ENCODE measurements around the gene GALNTL6.

GALNTL6 gene

DNA sequence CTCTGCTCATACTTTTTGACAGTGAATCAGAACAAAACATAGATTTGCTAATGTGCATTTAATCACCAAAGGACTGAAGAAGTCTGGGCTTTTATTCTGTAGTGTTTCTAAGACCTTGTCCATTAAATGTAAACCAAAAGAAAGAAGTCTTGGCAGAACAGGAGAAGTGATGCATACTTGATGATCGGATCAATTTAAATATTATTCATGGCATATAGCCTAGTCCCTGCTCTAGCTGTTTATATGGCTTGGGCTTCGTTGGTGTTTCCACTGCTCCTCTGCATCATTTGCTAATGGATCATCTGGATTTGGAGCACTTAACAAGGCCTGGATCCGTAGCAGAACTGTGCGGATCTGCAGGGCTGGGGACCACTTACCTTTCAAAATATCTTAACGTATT is 566.6 kb downstream of the GALNTL6 start:
- Histone ChIP-seq H3K4me1 (ENCODE audit: insufficient read depth, poor library complexity, severe bottlenecking) (no peaks in the 10 kb centered on the region), H3K27ac (ENCODE audit: poor library complexity, severe bottlenecking) (no peak overlapping the region), H3K27me3 (ENCODE audit: insufficient read depth, poor library complexity, severe bottlenecking) (no peaks in the 10 kb centered on the region), H3K9me3 (ENCODE audit: severe bottlenecking) (no peaks in the 10 kb centered on the region), H3K36me3 (ENCODE audit: low read depth) (no peaks in the 10 kb centered on the region), H3K4me3 (ENCODE audit: severe bottlenecking) (no peak overlapping the region)
- TF ChIP-seq, protein P1, sequence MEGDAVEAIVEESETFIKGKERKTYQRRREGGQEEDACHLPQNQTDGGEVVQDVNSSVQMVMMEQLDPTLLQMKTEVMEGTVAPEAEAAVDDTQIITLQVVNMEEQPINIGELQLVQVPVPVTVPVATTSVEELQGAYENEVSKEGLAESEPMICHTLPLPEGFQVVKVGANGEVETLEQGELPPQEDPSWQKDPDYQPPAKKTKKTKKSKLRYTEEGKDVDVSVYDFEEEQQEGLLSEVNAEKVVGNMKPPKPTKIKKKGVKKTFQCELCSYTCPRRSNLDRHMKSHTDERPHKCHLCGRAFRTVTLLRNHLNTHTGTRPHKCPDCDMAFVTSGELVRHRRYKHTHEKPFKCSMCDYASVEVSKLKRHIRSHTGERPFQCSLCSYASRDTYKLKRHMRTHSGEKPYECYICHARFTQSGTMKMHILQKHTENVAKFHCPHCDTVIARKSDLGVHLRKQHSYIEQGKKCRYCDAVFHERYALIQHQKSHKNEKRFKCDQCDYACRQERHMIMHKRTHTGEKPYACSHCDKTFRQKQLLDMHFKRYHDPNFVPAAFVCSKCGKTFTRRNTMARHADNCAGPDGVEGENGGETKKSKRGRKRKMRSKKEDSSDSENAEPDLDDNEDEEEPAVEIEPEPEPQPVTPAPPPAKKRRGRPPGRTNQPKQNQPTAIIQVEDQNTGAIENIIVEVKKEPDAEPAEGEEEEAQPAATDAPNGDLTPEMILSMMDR (IDR thresholded peaks at IDR 0.05; ENCODE audit: poor library complexity, severe bottlenecking) = no peak
- ATAC-seq (ENCODE audit: low read depth) (no peak), DNase-seq (ENCODE audit: low spot score) (no peak)

DNA sequence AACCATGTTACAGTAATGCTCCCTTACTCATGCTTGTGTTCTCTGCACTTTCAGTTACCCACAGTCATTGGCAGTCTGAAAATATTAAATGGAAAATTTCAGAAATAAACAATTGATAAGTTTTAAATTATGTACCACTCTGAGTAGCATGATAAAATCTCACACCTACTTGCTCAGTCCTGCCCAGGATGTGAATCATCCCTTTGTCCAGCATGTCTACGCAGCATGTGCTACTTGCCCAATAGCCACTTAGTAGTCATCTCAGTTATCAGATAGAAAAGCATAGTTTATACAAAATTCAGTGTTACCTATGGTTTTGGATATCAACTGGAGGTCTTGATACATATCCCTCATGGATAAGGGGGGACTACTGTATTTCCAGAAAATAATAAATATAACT is 577.1 kb downstream of the GALNTL6 start:
- DNase-seq (ENCODE audit: low spot score) = peak; percentile 69
- TF ChIP-seq, protein P1 (IDR thresholded peaks at IDR 0.05; ENCODE audit: poor library complexity, severe bottlenecking) = no peak
- Histone ChIP-seq H3K36me3 (ENCODE audit: low read depth) (peaks cover 6% of the 10 kb centered on the region; the same call in 1 of the 2 replicates), H3K27ac (ENCODE audit: poor library complexity, severe bottlenecking) (peak overlapping the region; percentile 47), H3K9me3 (ENCODE audit: severe bottlenecking) (peaks cover 2% of the 10 kb centered on the region), H3K27me3 (ENCODE audit: insufficient read depth, poor library complexity, severe bottlenecking) (no peaks in the 10 kb centered on the region), H3K4me1 (ENCODE audit: insufficient read depth, poor library complexity, severe bottlenecking) (peaks cover 17% of the 10 kb centered on the region), H3K4me3 (ENCODE audit: severe bottlenecking) (no peak overlapping the region)
- ATAC-seq (ENCODE audit: low read depth) = peak; percentile 100

DNA sequence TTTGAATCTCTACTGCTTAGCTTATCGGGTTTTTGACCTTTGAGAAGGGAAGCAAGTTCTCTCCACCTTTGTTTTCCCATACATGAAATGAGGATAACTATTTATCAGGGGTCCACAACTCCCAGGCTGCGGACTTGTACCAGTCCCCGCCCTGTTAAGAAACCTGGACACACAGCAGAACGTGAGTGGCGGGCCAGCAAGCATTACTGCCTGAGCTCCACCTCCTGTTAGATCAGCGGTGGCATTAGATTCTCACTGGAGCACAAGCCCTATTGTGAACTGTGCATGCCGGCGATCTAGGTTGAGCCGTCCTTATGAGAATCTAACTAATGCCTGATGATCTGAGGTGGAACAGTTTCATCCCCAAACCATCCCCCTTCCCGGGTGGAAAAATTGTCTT is 579.5 kb downstream of the GALNTL6 start:
- Histone ChIP-seq H3K36me3 (ENCODE audit: low read depth) (peaks cover 6% of the 10 kb centered on the region; the same call in 1 of the 2 replicates), H3K4me1 (ENCODE audit: insufficient read depth, poor library complexity, severe bottlenecking) (peaks cover 17% of the 10 kb centered on the region), H3K4me3 (ENCODE audit: severe bottlenecking) (no peak overlapping the region), H3K27ac (ENCODE audit: poor library complexity, severe bottlenecking) (no peak overlapping the region), H3K9me3 (ENCODE audit: severe bottlenecking) (peaks cover 2% of the 10 kb centered on the region), H3K27me3 (ENCODE audit: insufficient read depth, poor library complexity, severe bottlenecking) (no peaks in the 10 kb centered on the region)
- TF ChIP-seq, protein P1 (IDR thresholded peaks at IDR 0.05; ENCODE audit: poor library complexity, severe bottlenecking) = no peak
- DNase-seq (ENCODE audit: low spot score) (no peak), ATAC-seq (ENCODE audit: low read depth) (no peak)

DNA sequence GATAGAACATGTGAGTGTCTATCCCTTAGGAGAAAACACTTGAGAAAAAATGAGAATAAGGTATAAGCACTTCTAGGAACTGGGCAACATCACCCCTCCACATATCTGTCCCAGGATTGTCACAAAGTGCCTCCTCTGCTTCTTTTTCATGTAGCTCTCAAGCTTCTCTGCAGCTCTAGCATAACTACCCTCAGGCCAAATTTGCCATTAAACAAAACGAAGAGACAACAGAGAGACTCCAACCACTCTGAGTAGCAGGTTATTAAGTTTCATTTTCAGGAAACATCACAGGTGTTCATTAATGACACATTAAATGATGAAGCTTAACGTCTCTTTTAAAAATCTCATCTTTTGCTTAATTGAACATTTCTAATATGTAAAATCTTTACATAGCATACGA is 580.0 kb downstream of the GALNTL6 start:
- TF ChIP-seq, protein P1 (IDR thresholded peaks at IDR 0.05; ENCODE audit: poor library complexity, severe bottlenecking) = no peak
- Histone ChIP-seq H3K4me1 (ENCODE audit: insufficient read depth, poor library complexity, severe bottlenecking) (peaks cover 17% of the 10 kb centered on the region), H3K27me3 (ENCODE audit: insufficient read depth, poor library complexity, severe bottlenecking) (no peaks in the 10 kb centered on the region), H3K4me3 (ENCODE audit: severe bottlenecking) (no peak overlapping the region), H3K27ac (ENCODE audit: poor library complexity, severe bottlenecking) (no peak overlapping the region), H3K9me3 (ENCODE audit: severe bottlenecking) (peaks cover 2% of the 10 kb centered on the region), H3K36me3 (ENCODE audit: low read depth) (peaks cover 6% of the 10 kb centered on the region; the same call in 1 of the 2 replicates)
- DNase-seq (ENCODE audit: low spot score) (no peak), ATAC-seq (ENCODE audit: low read depth) (no peak)

GRCh38 chr4:172404676-172405075 is 591.5 kb downstream of the GALNTL6 start:
- H3K4me3 ChIP-seq (ENCODE audit: severe bottlenecking) = no peak overlapping the region
- no peak for ATAC-seq (ENCODE audit: low read depth)
- TF ChIP-seq, protein P1 (IDR thresholded peaks at IDR 0.05; ENCODE audit: poor library complexity, severe bottlenecking) = no peak

More at GRCh38 chr4:172404676-172405075, 591.5 kb downstream of the GALNTL6 start:
- DNase-seq (ENCODE audit: low spot score) = no peak
- H3K36me3 ChIP-seq (ENCODE audit: low read depth) = no peaks in the 10 kb centered on the region
- H3K27ac ChIP-seq (ENCODE audit: poor library complexity, severe bottlenecking) = no peak overlapping the region
- no peaks in the 10 kb centered on the region for H3K4me1 ChIP-seq (ENCODE audit: insufficient read depth, poor library complexity, severe bottlenecking)
- no peaks in the 10 kb centered on the region for H3K9me3 ChIP-seq (ENCODE audit: severe bottlenecking)
- no peaks in the 10 kb centered on the region for H3K27me3 ChIP-seq (ENCODE audit: insufficient read depth, poor library complexity, severe bottlenecking)

Data from RWPE2 (cell line).